IMR-90 (cell line): Measurements from ENCODE around the gene TBATA. TPM values are rescaled to one million over a fixed set of nuclear protein-coding genes. Genes with fewer than 3 reads are reported as not detected.

Source experiments
- ATAC-seq: fragments of 200-7000 bp; cut with Tn5 transposase; 2 replicates; pipeline ENCODE4 v1.9.1; 2020; ENCODE audit warnings: low read depth, mild to moderate bottlenecking, moderate library complexity
- BruUV-seq: library from RNA; stranded (reverse); fragments of 400-500 nt; replicated peaks from 2 replicates; lab custom pipeline; 2021; lab: Mats Ljungman, UMichigan
- CTCF ChIA-PET: fragments of 300-600 bp; formaldehyde crosslinking; extraction: SDS; loops from one replicate; lab custom pipeline; 2021; ENCODE audit warnings: antibody characterized with exemption; lab: Yijun Ruan, JAX
- POLR2A ChIA-PET: fragments of 300-600 bp; sonication (Branson Sonifier 250); formaldehyde crosslinking; loops from one replicate; lab custom pipeline; 2022; ENCODE audit warnings: antibody characterized with exemption; ENCODE audit not compliant: unreplicated experiment; lab: Charles Lee
- DNase-seq: peaks from one replicate; pipeline ENCODE4 v3.0.0; 2013
- H2AFZ ChIP-seq: replicated peaks from 2 replicates; pipeline ENCODE3; 2013; ENCODE audit warnings: low read length, mild to moderate bottlenecking; ENCODE audit not compliant: poor library complexity
- H2AK5ac ChIP-seq: 2 replicates; pipeline ENCODE4 v1.6.1; 2013; ENCODE audit warnings: low read depth, low read length, inconsistent platforms
- H2AK9ac ChIP-seq: replicated peaks from 2 replicates; pipeline ENCODE3; 2013; ENCODE audit warnings: mild to moderate bottlenecking, low read depth, low read length, moderate library complexity; ENCODE audit not compliant: poor library complexity
- H2BK120ac ChIP-seq: 2 replicates; pipeline ENCODE4 v1.6.1; 2013; ENCODE audit warnings: low read depth, low read length, inconsistent platforms
- H2BK15ac ChIP-seq: 3 replicates; pipeline ENCODE4 v1.6.1; 2013; ENCODE audit warnings: low read depth, low read length, inconsistent platforms
- H2BK20ac ChIP-seq: 2 replicates; pipeline ENCODE4 v1.6.1; 2013; ENCODE audit warnings: low read depth, mild to moderate bottlenecking, inconsistent platforms, low read length, moderate library complexity
- H2BK5ac ChIP-seq: 2 replicates; pipeline ENCODE4 v1.6.1; 2013; ENCODE audit warnings: mild to moderate bottlenecking, low read depth, low read length, inconsistent platforms; ENCODE audit not compliant: poor library complexity, severe bottlenecking
- H3K14ac ChIP-seq: replicated peaks from 2 replicates; pipeline ENCODE4 v1.6.1; 2013; ENCODE audit warnings: low read depth, low read length, inconsistent platforms
- H3K18ac ChIP-seq: 2 replicates; pipeline ENCODE4 v1.6.1; 2013; ENCODE audit warnings: low read depth, low read length, control low read depth
- H3K23ac ChIP-seq: 2 replicates; pipeline ENCODE4 v1.6.1; 2013; ENCODE audit warnings: low read depth, low read length, inconsistent platforms
- H3K27ac ChIP-seq: 2 replicates; pipeline ENCODE4 v1.5.1; 2013; ENCODE audit warnings: mild to moderate bottlenecking, control low read depth, low read length; ENCODE audit not compliant: insufficient read depth
- H3K27me3 ChIP-seq: 2 replicates; pipeline ENCODE4 v1.6.1; 2013; ENCODE audit warnings: low read length; ENCODE audit not compliant: control insufficient read depth, insufficient read depth
- H3K36me3 ChIP-seq: 2 replicates; pipeline ENCODE4 v1.6.1; 2013; ENCODE audit warnings: low read length, mixed read lengths; ENCODE audit not compliant: control insufficient read depth, insufficient read depth
- H3K4ac ChIP-seq: 2 replicates; pipeline ENCODE4 v1.6.1; 2013; ENCODE audit warnings: low read depth, low read length, inconsistent platforms
- H3K4me1 ChIP-seq: 2 replicates; pipeline ENCODE4 v1.6.1; 2013; ENCODE audit warnings: low read length, mixed read lengths; ENCODE audit not compliant: control insufficient read depth, insufficient read depth
- H3K4me2 ChIP-seq: 2 replicates; pipeline ENCODE4 v1.6.1; 2013; ENCODE audit warnings: low read depth, mild to moderate bottlenecking, control low read depth, low read length, moderate library complexity
- H3K4me3 ChIP-seq: 2 replicates; pipeline ENCODE4 v1.5.1; 2013; ENCODE audit warnings: low read depth, mild to moderate bottlenecking, control low read depth, low read length, moderate library complexity; ENCODE audit not compliant: insufficient read depth
- H3K56ac ChIP-seq: 2 replicates; pipeline ENCODE4 v1.6.1; 2013; ENCODE audit warnings: low read length, inconsistent platforms; ENCODE audit not compliant: insufficient read depth; ENCODE audit errors: extremely low read depth
- H3K79me1 ChIP-seq, 2 experiments: 2 replicates each; pipeline ENCODE4 v1.6.1; 2013; ENCODE audit warnings: low read length in 2 of 2, inconsistent platforms in 1 of 2, low read depth in 1 of 2
- H3K9ac ChIP-seq: 2 replicates; pipeline ENCODE4 v1.6.1; 2013; ENCODE audit warnings: low read depth, low read length, control low read depth
- H3K9me1 ChIP-seq: 2 replicates; pipeline ENCODE4 v1.6.1; 2013; ENCODE audit warnings: low read length, inconsistent platforms; ENCODE audit not compliant: insufficient read depth
- H3K9me3 ChIP-seq: 2 replicates; pipeline ENCODE4 v1.6.1; 2013; ENCODE audit warnings: low read length; ENCODE audit not compliant: control insufficient read depth, insufficient read depth
- H4K20me1 ChIP-seq: 2 replicates; pipeline ENCODE4 v1.6.1; 2013; ENCODE audit warnings: low read length, inconsistent platforms; ENCODE audit not compliant: insufficient read depth
- H4K5ac ChIP-seq: 2 replicates; pipeline ENCODE4 v1.6.1; 2013; ENCODE audit warnings: mild to moderate bottlenecking, low read depth, low read length, control low read depth
- H4K8ac ChIP-seq, 2 experiments: 2 replicates each; pipeline ENCODE4 v1.6.1; 2013; ENCODE audit warnings: low read depth in 2 of 2, low read length in 2 of 2, control low read depth in 1 of 2, inconsistent platforms in 1 of 2
- H4K91ac ChIP-seq: 2 replicates; pipeline ENCODE4 v1.6.1; 2013; ENCODE audit warnings: low read depth, low read length, inconsistent platforms; ENCODE audit not compliant: insufficient read depth
- BHLHE40 ChIP-seq: fragments of 150-350 bp; IDR thresholded peaks from 2 replicates; pipeline ENCODE4 v1.6.1; 2016; ENCODE audit warnings: mild to moderate bottlenecking, low read depth, low read length
- FOS ChIP-seq: fragments of 150-350 bp; IDR thresholded peaks from 2 replicates; pipeline ENCODE4 v1.6.1; 2016; ENCODE audit warnings: low read depth, low read length
- MAFK ChIP-seq: IDR thresholded peaks from 2 replicates; pipeline ENCODE4 v1.6.1; 2012; ENCODE audit warnings: low read depth, low read length, improper control_type of control experiment
- MAZ ChIP-seq: IDR thresholded peaks from 2 replicates; pipeline ENCODE4 v1.6.1; 2012; ENCODE audit warnings: low read depth, mild to moderate bottlenecking, low read length, improper control_type of control experiment, moderate library complexity, borderline replicate concordance
- MXI1 ChIP-seq: IDR thresholded peaks from 2 replicates; pipeline ENCODE4 v1.6.1; 2012; ENCODE audit warnings: low read depth, mild to moderate bottlenecking, low read length, moderate library complexity, borderline replicate concordance
- WGBS, 2 experiments: methylation state at CpG; one replicate each; pipeline versions ENCODE4 v1.1.5 to v1.1.7; 2013; ENCODE audit warnings: missing lambda C conversion rate in 2 of 2; ENCODE audit not compliant: insufficient read length in 1 of 2; ENCODE audit errors: extremely low coverage in 2 of 2; 5-methylcytosine and 5-hydroxymethylcytosine counted together
- dilution Hi-C: fragments of 300-500 bp; cut with HindIII; formaldehyde crosslinking; loops from one replicate; pipeline ENCODE4 v1.14.3; 2018; ENCODE audit warnings: low sequenced_read_pairs; ENCODE audit not compliant: unreplicated experiment
- in situ Hi-C: fragments of 300-500 bp; cut with MboI; formaldehyde crosslinking; loops from 3 replicates; pipeline ENCODE4 v1.14.3; 2019; ENCODE audit warnings: low sequenced_read_pairs, inconsistent platforms, mixed read lengths
- intact Hi-C: fragments of 100-400 bp; cut with micrococcal nuclease; formaldehyde crosslinking; loops from 2 replicates; pipeline ENCODE4 v1.10.0; 2022
- polyA plus RNA-seq, 3 experiments: library from polyadenylated mRNA; depleted of rRNA; stranded (reverse); fragments of >200 nt; gene quantifications; 2 replicates each; pipeline ENCODE4 v1.2.3, GENCODE V29; 2012; ENCODE audit warnings: low replicate concordance in 1 of 3
- total RNA-seq: library from RNA; depleted of rRNA; stranded (reverse); fragments of >200 nt; gene quantifications from 2 replicates; pipeline ENCODE4 v1.2.3, GENCODE V29; 2012

TBATA gene
- total and polyA plus RNA-seq, 2 of the 4 experiments (the other 2 are of a cell fraction): not detected

- H3K4me3 ChIP-seq: no peak overlapping the region
- peak overlapping the region; percentile 66; the same call in 1 of the 3 replicates for H2BK15ac ChIP-seq
- peaks cover 8% of the 10 kb centered on the region for H3K27me3 ChIP-seq
- H3K9ac ChIP-seq: no peak overlapping the region
- dilution Hi-C loops (no loop called here), in situ Hi-C loops (no loop called here), intact Hi-C loops (no loop called here)
- peak overlapping the region; percentile 41; the same call in 1 of the 2 replicates for H2BK120ac ChIP-seq
- H3K4me1 ChIP-seq: peaks cover 5% of the 10 kb centered on the region; the same call in 1 of the 2 replicates
- no peaks in the 10 kb centered on the region for H3K79me1 ChIP-seq
- peak overlapping the region; percentile 23 for H3K4me2 ChIP-seq
- H3K9me3 ChIP-seq: peaks cover 3% of the 10 kb centered on the region
- H2AFZ ChIP-seq: peak overlapping the region; percentile 48
- ATAC-seq (peak; percentile 78), DNase-seq (peak; percentile 72)
- H2BK20ac ChIP-seq: peak overlapping the region; percentile 54; the same call in 1 of the 2 replicates
- H2AK9ac ChIP-seq: no peak overlapping the region
- H3K27ac ChIP-seq: peak overlapping the region; percentile 68; the same call in 1 of the 2 replicates
- peak overlapping the region in 1 of 2 experiments; percentile 62; a peak in 1 of 4 replicates for H4K8ac ChIP-seq
- no peak overlapping the region for H3K23ac ChIP-seq
- H2AK5ac ChIP-seq: peak overlapping the region; percentile 42; the same call in 1 of the 2 replicates
- POLR2A ChIA-PET: no interaction called here
- H3K9me1 ChIP-seq: peaks cover 3% of the 10 kb centered on the region; the same call in 1 of the 2 replicates
- no peak for TF ChIP-seq MAZ
- peak; percentile 21; the same call in 1 of the 2 replicates for TF ChIP-seq MAFK
- TF ChIP-seq FOS: no peak
- no peak for TF ChIP-seq MXI1
- no peak for TF ChIP-seq BHLHE40
- H4K20me1 ChIP-seq: no peaks in the 10 kb centered on the region
- H3K56ac ChIP-seq: no peak overlapping the region
- peak overlapping the region; percentile 49; the same call in 1 of the 2 replicates for H4K91ac ChIP-seq
- no peak overlapping the region for H2BK5ac ChIP-seq
- peak overlapping the region; percentile 14; the same call in 1 of the 2 replicates for H3K14ac ChIP-seq
- CTCF ChIA-PET: no interaction called here
- no peaks in the 10 kb centered on the region for H3K36me3 ChIP-seq
- H3K4ac ChIP-seq: peak overlapping the region; percentile 62; the same call in 1 of the 2 replicates
- peak overlapping the region; percentile 83; the same call in 1 of the 2 replicates for H4K5ac ChIP-seq
- peak overlapping the region; percentile 87 for H3K18ac ChIP-seq
- BruUV-seq: no TSS peak
- WGBS, 2 experiments: 50% methylated on average over 1 of the region's 8 CpGs; no CpG with 5 or more reads in 1 of the 2 experiments
Observed at GRCh38 chr10:70742537-70743429, 42.4 kb downstream of the TBATA start.
